RWPE1 (cell line): ENCODE data around the gene STARD7.

ENCODE experiments used
- CTCF ChIA-PET: fragments of 350-600 bp; sonication (Branson Sonifier 250); formaldehyde crosslinking; extraction: SDS; loops from one replicate; lab custom pipeline; 2021; lab: Yijun Ruan, JAX
- POLR2A ChIA-PET: fragments of 400-600 bp; formaldehyde crosslinking; extraction: SDS; loops from one replicate; lab custom pipeline; 2020; ENCODE audit warnings: antibody characterized with exemption; ENCODE audit not compliant: low non-redundant PET; lab: Yijun Ruan, JAX
- DNase-seq: peaks from one replicate; pipeline ENCODE4 v3.0.0; 2012; ENCODE audit warnings: low spot score
- H3K27ac ChIP-seq: fragments of 450-650 bp; 2 replicates; pipeline ENCODE4 v1.5.1; 2017
- CTCF ChIP-seq: fragments of 450-650 bp; conservative IDR thresholded peaks from 2 replicates; pipeline ENCODE4 v1.5.1; 2017; ENCODE audit warnings: low read depth, mild to moderate bottlenecking

The STARD7 gene

GRCh38 chr2:96153291-96153713 is 55.3 kb downstream of the STARD7 start:
- TF ChIP-seq CTCF, result no peak
- no peak overlapping the region for H3K27ac ChIP-seq
- CTCF ChIA-PET, result interaction anchor here (0.5 kb wide), 1 partner anchor 160 kb away, joined by 3 read pairs; no protein-coding TSS in a partner anchor

DNA sequence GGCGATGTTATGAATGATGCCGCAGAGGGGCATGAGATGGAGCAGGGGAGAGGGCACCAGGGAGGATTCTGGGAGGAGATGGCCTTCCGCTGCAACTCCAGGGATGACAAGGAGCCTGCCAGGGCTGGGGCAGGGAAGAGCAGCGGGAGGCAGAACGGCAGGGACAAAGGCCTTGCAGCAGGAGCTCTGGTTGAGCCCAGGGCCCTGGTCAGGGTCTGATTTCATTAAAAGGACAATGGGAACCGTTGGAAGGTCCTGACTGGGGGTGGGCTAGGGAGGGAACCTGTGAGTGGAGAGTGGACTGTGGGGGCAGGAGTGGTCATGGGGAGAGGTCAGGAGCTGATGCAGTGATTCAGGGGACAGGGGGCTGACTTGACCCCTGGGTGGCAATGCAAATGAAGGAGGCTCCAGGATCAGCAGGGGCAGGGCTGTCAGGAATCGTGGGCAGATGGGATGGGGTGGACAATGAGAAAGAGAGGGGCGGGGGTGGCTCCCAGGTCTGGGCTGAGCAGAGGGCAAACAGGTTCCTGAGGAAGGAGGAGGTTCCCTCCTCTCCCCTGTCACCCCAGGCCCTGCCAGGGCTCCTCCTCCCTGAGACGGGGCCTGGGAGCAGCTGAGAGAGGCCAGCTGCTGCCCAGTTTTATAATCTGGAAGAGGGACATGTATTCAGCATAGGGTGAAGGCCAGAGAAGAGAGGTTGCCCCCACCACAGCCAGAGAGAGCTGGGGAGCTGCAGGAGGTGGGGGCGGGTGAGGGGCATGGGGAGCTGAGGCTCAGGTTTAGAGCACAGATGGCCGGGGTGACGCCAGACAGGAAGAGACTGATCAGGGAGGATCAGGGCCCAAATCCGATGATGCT is 56.1 kb downstream of the STARD7 start:
- no peak for DNase-seq
- CTCF ChIA-PET, result interaction anchor here (0.5 kb wide), 1 partner anchor 161 kb away, joined by 3 read pairs; no protein-coding TSS in a partner anchor
- POLR2A ChIA-PET, result interaction anchor here (0.6 kb wide), 1 partner anchor 36 kb away, joined by 4 read pairs; no protein-coding TSS in a partner anchor
- no peak overlapping the region for H3K27ac ChIP-seq
- no peak for TF ChIP-seq CTCF

More at GRCh38 chr2:96153291-96153713, 55.3 kb downstream of the STARD7 start:
- POLR2A ChIA-PET, result no interaction called here
- DNase-seq, result no peak

DNA sequence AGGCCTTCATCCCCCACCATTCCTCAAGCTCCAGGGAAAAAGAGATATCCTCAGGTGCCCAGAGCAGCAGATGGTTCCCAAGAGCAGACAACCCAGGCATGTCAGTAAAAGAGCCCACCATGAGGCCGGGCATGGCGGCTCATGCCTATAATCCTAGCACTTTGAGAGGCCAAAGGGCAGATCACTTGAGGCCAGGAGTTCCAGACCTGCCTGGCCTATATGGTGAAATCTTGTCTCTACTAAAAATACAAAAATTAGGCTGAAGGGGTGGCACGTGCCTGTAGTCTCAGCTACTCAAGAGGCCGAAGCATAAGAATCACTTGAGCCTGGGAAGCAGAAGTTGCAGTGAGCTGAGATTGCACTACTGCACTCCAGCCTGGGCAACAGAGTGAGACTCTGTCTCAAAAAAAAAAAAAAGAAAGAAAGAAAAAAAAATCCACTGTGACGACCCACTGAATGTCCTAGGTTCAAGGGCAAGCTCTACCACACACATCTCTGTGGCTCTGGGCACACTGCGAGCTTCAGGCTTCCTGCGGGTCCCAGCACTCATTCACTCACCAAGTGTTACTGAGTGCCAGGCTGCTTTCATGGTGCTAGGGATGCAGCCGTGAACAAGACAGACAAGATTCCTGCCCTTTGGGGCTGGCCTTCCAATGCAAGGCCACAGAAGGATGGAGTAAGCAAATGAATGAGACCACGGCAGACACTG is 56.9 kb downstream of the STARD7 start:
- H3K27ac ChIP-seq, result no peak overlapping the region
- DNase-seq, result no peak
- CTCF ChIA-PET, result interaction anchor here (2.2 kb wide), 1 partner anchor 129 kb away, joined by 7 read pairs; no protein-coding TSS in a partner anchor
- POLR2A ChIA-PET, result no interaction called here
- TF ChIP-seq CTCF, result no peak

DNA sequence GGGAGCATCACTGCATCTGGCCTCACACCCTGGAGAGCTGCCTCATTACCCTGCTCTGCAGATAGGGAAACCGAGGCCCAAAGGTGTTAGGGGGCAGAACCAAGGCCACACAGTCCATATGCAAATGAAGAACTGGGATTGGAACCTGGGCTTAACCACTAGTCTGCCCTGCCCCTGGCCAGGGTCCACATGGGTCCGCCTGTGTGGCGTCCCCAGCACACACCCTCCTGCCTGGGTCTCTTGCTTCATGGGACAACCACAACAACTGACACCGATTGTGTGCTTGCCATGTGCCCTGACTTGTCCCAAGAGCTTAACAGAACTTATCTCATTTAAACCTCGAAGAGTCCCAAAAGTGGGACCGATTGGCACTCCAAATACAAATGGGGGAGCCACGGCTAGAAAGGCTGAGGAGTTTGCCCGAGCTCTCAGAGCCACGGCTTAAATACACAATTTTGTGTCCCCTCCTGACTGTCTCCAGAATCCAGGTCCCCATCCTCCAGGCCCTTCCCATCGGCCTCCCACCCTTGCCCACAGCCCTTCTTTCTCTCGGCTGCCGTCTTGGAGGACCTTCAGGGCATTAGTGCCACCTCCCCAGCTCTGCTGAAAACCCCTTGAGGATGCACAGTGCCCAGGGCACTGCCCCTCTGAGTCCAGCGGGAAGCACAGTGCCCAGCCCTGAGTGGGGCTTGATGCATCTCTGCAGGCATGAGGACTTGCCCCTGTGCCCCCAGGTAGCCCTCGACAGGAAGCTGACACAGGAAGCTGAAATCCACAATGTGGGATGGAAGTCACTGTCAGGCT is 57.6 kb downstream of the STARD7 start:
- H3K27ac ChIP-seq, result no peak overlapping the region
- no peak for TF ChIP-seq CTCF
- DNase-seq, result no peak
- POLR2A ChIA-PET, result no interaction called here
- CTCF ChIA-PET, result interaction anchor here (0.7 to 2.2 kb wide), 3 partner anchors 14 to 129 kb away, joined by 3 to 7 read pairs (median 4); no protein-coding TSS in a partner anchor

- no peak for TF ChIP-seq CTCF
- POLR2A ChIA-PET, result no interaction called here
- no peak overlapping the region for H3K27ac ChIP-seq
- CTCF ChIA-PET, result interaction anchor here (0.7 to 2.2 kb wide), 5 partner anchors 11 to 128 kb away, joined by 3 to 7 read pairs (median 4); no protein-coding TSS in a partner anchor
- no peak for DNase-seq
These were observed 58.5 kb downstream of the STARD7 start for GRCh38 chr2:96150007-96150640.
